Measurements from ENCODE around the gene POLE2.
"Not testable (repeated sequence)": the region's sequence is repeated elsewhere in the genome, so short reads cannot be mapped to it uniquely, and the experiment has no call there.

DNA sequence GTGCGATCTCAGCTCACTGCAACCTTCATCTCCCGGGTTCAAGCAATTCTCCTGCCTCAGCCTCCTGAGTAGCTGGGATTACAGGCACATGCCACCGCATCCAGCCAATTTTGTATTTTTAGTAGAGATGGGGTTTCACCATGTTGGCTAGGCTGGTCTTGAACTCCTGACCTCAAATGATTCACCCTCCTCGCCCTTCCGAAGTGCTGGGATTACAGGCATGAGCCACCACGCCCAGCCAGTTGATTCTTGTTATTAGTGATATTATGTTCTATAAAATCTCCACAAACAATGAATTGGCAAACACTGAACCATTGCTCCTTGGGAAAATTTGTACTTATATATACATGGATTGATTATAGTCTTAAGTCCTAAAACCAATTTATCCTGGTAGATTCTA lies 30.5 kb downstream of the POLE2 start:
- not testable (repeated sequence) for TF ChIP-seq POLR2A (IDR thresholded peaks at IDR 0.05; ENCODE audit: low read depth, low read length); TAF1 (IDR thresholded peaks at IDR 0.05; ENCODE audit: borderline replicate concordance, low read depth, low read length)

All from GM12892 (cell line).